HCT116 (cell line): Measurements from ENCODE around the gene OR52E4. TPM values are rescaled to one million over a fixed set of nuclear protein-coding genes. Genes with fewer than 3 reads are reported as not detected.

Source experiments
- ATAC-seq: fragments of 200-7000 bp; cut with Tn5 transposase; 2 replicates; pipeline ENCODE4 v1.9.1; 2020; ENCODE audit warnings: mild to moderate bottlenecking, moderate library complexity
- BruUV-seq: library from RNA; stranded (reverse); fragments of 400-500 nt; replicated peaks from 2 replicates; lab custom pipeline; 2021; lab: Mats Ljungman, UMichigan
- CTCF ChIA-PET: fragments of 300-600 bp; sonication (Branson Sonifier 250); formaldehyde crosslinking; loops from one replicate; lab custom pipeline; 2021; ENCODE audit warnings: antibody characterized with exemption; lab: Charles Lee
- POLR2A ChIA-PET: fragments of 300-600, 350-600 bp; sonication (Branson Sonifier 250); formaldehyde crosslinking; loops from one replicate; lab custom pipeline; 2021; ENCODE audit warnings: antibody characterized with exemption; lab: Charles Lee
- RAD21 ChIA-PET, 2 experiments: fragments of 300-600 bp; sonication (Branson Sonifier 250); formaldehyde crosslinking; loops; one replicate each; lab custom pipeline; 2023; ENCODE audit warnings: low total read pairs in 2 of 2; ENCODE audit not compliant: uncharacterized antibody in 2 of 2, unreplicated experiment in 2 of 2, low non-redundant PET in 1 of 2; lab: Charles Lee
- DNase-seq: peaks from one replicate; pipeline ENCODE4 v3.0.0-alpha.2; 2010; ENCODE audit warnings: low read depth, low spot score
- H2AFZ ChIP-seq: fragments of 200-600 bp; shearing (Covaris generic), sonication (generic); 2 replicates; pipeline ENCODE4 v1.6.1; 2017; ENCODE audit warnings: low read depth, mixed run types, mixed read lengths, antibody characterized with exemption, low read length; ENCODE audit not compliant: poor library complexity, severe bottlenecking
- H3K27ac ChIP-seq: 2 replicates; pipeline ENCODE4 v1.5.1; 2012; ENCODE audit warnings: low read depth, low read length
- H3K27me3 ChIP-seq: fragments of 200-600 bp; sonication (generic); 2 replicates; pipeline ENCODE4 v1.6.1; 2016; ENCODE audit warnings: mixed run types, low read length, mixed read lengths; ENCODE audit not compliant: insufficient read depth
- H3K36me3 ChIP-seq, 2 experiments: fragments of 200-500 bp in 1 of 2; fragments of 200-600 bp in 1 of 2; sonication (Bioruptor generic) in 1 of 2; sonication (generic) in 1 of 2; 2 replicates each; pipeline versions ENCODE4 v1.5.1 to v1.6.1; 2014 to 2016; ENCODE audit warnings: low read length in 2 of 2, inconsistent platforms in 1 of 2, mixed read lengths in 1 of 2, mixed run types in 1 of 2; ENCODE audit not compliant: insufficient read depth in 2 of 2, control insufficient read depth in 1 of 2
- H3K4me1 ChIP-seq, 2 experiments: fragments of 200-600 bp in 1 of 2; sonication (generic) in 1 of 2; 2 replicates each; pipeline versions ENCODE4 v1.5.1 to v1.6.1; 2012 to 2017; ENCODE audit warnings: low read length in 2 of 2, inconsistent platforms in 1 of 2, mild to moderate bottlenecking in 1 of 2, mixed read lengths in 1 of 2, mixed run types in 1 of 2, moderate library complexity in 1 of 2; ENCODE audit not compliant: insufficient read depth in 2 of 2, control insufficient read depth in 1 of 2
- H3K4me2 ChIP-seq: fragments of 200-600 bp; sonication (generic); 2 replicates; pipeline ENCODE4 v1.6.1; 2017; ENCODE audit warnings: mixed run types, low read length, mixed read lengths
- H3K4me3 ChIP-seq, 2 experiments: fragments of 200-600 bp in 1 of 2; sonication (generic) in 1 of 2; replicated peaks in 1 of 2; 2 replicates each; pipeline ENCODE4 v1.5.1; 2011 to 2016; ENCODE audit warnings: low read length in 2 of 2, control low read depth in 1 of 2, low read depth in 1 of 2, mild to moderate bottlenecking in 1 of 2, mixed read lengths in 1 of 2, mixed run types in 1 of 2
- H3K79me2 ChIP-seq: fragments of 200-600 bp; sonication (generic); 2 replicates; pipeline ENCODE4 v1.6.1; 2017; ENCODE audit warnings: mild to moderate bottlenecking, mixed run types, low read length, moderate library complexity, mixed read lengths; ENCODE audit not compliant: insufficient read depth
- H3K9ac ChIP-seq: fragments of 200-600 bp; sonication (generic); 2 replicates; pipeline ENCODE4 v1.6.1; 2016; ENCODE audit warnings: low read length, mixed read lengths
- H3K9me2 ChIP-seq: fragments of 200-600 bp; sonication (generic), shearing (Covaris generic); 2 replicates; pipeline ENCODE4 v1.6.1; 2017; ENCODE audit warnings: mixed run types, mild to moderate bottlenecking, moderate library complexity; ENCODE audit not compliant: insufficient read depth
- H3K9me3 ChIP-seq, 2 experiments: fragments of 200-500 bp in 1 of 2; fragments of 200-600 bp in 1 of 2; sonication (Bioruptor generic) in 1 of 2; sonication (generic) in 1 of 2; 2 replicates each; pipeline ENCODE4 v1.6.1; 2014 to 2017; ENCODE audit warnings: low read length in 2 of 2, mixed read lengths in 2 of 2, inconsistent platforms in 1 of 2, low read depth in 1 of 2, mild to moderate bottlenecking in 1 of 2, mixed run types in 1 of 2, moderate library complexity in 1 of 2; ENCODE audit not compliant: control insufficient read depth in 1 of 2, insufficient read depth in 1 of 2
- H4K20me1 ChIP-seq: fragments of 200-600 bp; sonication (generic), shearing (Covaris generic); 2 replicates; pipeline ENCODE4 v1.6.1; 2017; ENCODE audit warnings: mixed run types, mild to moderate bottlenecking, moderate library complexity; ENCODE audit not compliant: insufficient read depth
- ATF3 ChIP-seq: IDR thresholded peaks from 2 replicates; pipeline ENCODE4 v1.6.1; 2012
- CBX3 ChIP-seq: IDR thresholded peaks from 2 replicates; pipeline ENCODE4 v1.6.1; 2012; ENCODE audit warnings: low read depth
- CTCF ChIP-seq, 3 experiments: fragments of 200-600 bp in 1 of 3; sonication (generic) in 1 of 3; IDR thresholded peaks in 2 of 3; conservative IDR thresholded peaks in 1 of 3; 2 replicates each; pipeline ENCODE4 v1.5.1; 2012 to 2017; ENCODE audit warnings: low read depth in 2 of 3, low read length in 2 of 3, antibody characterized with exemption in 1 of 3, borderline replicate concordance in 1 of 3, control low read depth in 1 of 3, mild to moderate bottlenecking in 1 of 3, mixed read lengths in 1 of 3, mixed run types in 1 of 3, moderate library complexity in 1 of 3; ENCODE audit not compliant: insufficient read depth in 1 of 3
- ELF1 ChIP-seq: IDR thresholded peaks from 2 replicates; pipeline ENCODE4 v1.6.1; 2012; ENCODE audit warnings: low read depth, borderline replicate concordance
- EZH2phosphoT487 ChIP-seq: fragments of 200-600 bp; IDR thresholded peaks from 2 replicates; pipeline ENCODE4 v1.6.1; 2018; ENCODE audit warnings: antibody characterized with exemption, borderline replicate concordance
- POLR2A ChIP-seq: IDR thresholded peaks from 2 replicates; pipeline ENCODE4 v1.7.0; 2011; ENCODE audit warnings: borderline replicate concordance; ENCODE audit not compliant: insufficient read depth, insufficient read length; ENCODE audit errors: extremely low read depth
- RAD21 ChIP-seq: IDR thresholded peaks from 2 replicates; pipeline ENCODE4 v1.6.1; 2012; ENCODE audit warnings: low read depth, mild to moderate bottlenecking
- REST ChIP-seq: IDR thresholded peaks from 2 replicates; pipeline ENCODE4 v1.6.1; 2012; ENCODE audit warnings: low read depth
- SIN3A ChIP-seq: IDR thresholded peaks from 2 replicates; pipeline ENCODE4 v1.6.1; 2012; ENCODE audit warnings: low read depth
- YY1 ChIP-seq: IDR thresholded peaks from 2 replicates; pipeline ENCODE4 v1.6.1; 2011; ENCODE audit warnings: low read length, low read depth, moderate library complexity, mild to moderate bottlenecking; ENCODE audit not compliant: insufficient replicate concordance; ENCODE audit errors: extremely low read depth
- ZFX ChIP-seq: fragments of 450-650 bp; IDR thresholded peaks from 2 replicates; pipeline ENCODE4 v1.6.1; 2017
- intact Hi-C: fragments of 100-400 bp; cut with micrococcal nuclease; formaldehyde crosslinking; loops from 2 replicates; pipeline ENCODE4 v1.10.0; 2022
- total RNA-seq: library from RNA; stranded (reverse); gene quantifications from one replicate; pipeline ENCODE4 v1.2.1, GENCODE V29; 2021; ENCODE audit not compliant: unreplicated experiment

OR52E4 gene
- total RNA-seq, 1 experiment from 2014 or later, result not detected

- H3K4me3 ChIP-seq, result no peak overlapping the region
- peaks cover 37% of the 10 kb centered on the region for H3K27me3 ChIP-seq
- no peak overlapping the region for H3K4me2 ChIP-seq
- no TSS peak for BruUV-seq
- TF ChIP-seq EZH2phosphoT487, result no peak
- peak; percentile 59 for TF ChIP-seq RAD21
- peak; percentile 19 to 40 (median 37); a peak in 3 of 6 replicates for TF ChIP-seq CTCF (IDR thresholded peaks at IDR 0.05 in 2 of 3, conservative IDR thresholded peaks at IDR 0.05 in 1 of 3; ENCODE audit: borderline replicate concordance in 1 of 3, insufficient read depth in 1 of 3, low read depth in 2 of 3, low read length in 2 of 3)
- no peaks in the 10 kb centered on the region for H3K9me3 ChIP-seq
- H4K20me1 ChIP-seq, result no peaks in the 10 kb centered on the region
- ChIA-PET POLR2A (interaction anchor here (1.1 kb wide), 1 partner anchor 207 kb away, joined by 3 read pairs; the partner anchor contains the start of gene TRIM5), CTCF (interaction anchor here (0.6 to 1.8 kb wide), 19 partner anchors 9 to 1254 kb away, joined by 3 to 13 read pairs (median 4); partner anchors contain the start of genes OR51D1, OR52N2 and TRIM5), RAD21 (no interaction called here)
- H3K79me2 ChIP-seq, result no peaks in the 10 kb centered on the region
- H3K27ac ChIP-seq, result no peak overlapping the region
- DNase-seq, result no peak
- H3K4me1 ChIP-seq, result no peaks in the 10 kb centered on the region
- no peak overlapping the region for H3K9ac ChIP-seq
- no peaks in the 10 kb centered on the region for H3K36me3 ChIP-seq
- ATAC-seq, result peak; percentile 40
- H3K9me2 ChIP-seq, result no peaks in the 10 kb centered on the region
- H2AFZ ChIP-seq, result no peak overlapping the region
- intact Hi-C loops, result loop anchor here (10.0 kb wide), 1 partner anchor 1267 kb away; no protein-coding TSS in a partner anchor
Measured at GRCh38 chr11:5891216-5891800, 10.9 kb downstream of the OR52E4 start.

GRCh38 chr11:5892908-5893307, 12.5 kb downstream of the OR52E4 start, which contains the start of gene OR52E5:
OR52E5 (plus strand) TSS chr11:5893208; CDS start chr11:5900777, 7,569 bp downstream.
- Histone ChIP-seq H3K79me2 (no peaks in the 10 kb centered on the region), H3K9me2 (no peaks in the 10 kb centered on the region), H3K4me1 (no peaks in the 10 kb centered on the region), H4K20me1 (no peaks in the 10 kb centered on the region), H2AFZ (no peak within 1 kb of the TSS), H3K27ac (no peak within 1 kb of the TSS), H3K4me2 (no peak within 1 kb of the TSS), H3K4me3 (no peak within 1 kb of the TSS), H3K27me3 (peaks cover 40% of the 10 kb centered on the region), H3K9ac (no peak within 1 kb of the TSS), H3K9me3 (no peaks in the 10 kb centered on the region), H3K36me3 (no peaks in the 10 kb centered on the region)
- ATAC-seq (no peak), DNase-seq (no peak)
- ChIA-PET POLR2A (no interaction called here), RAD21 (no interaction called here), CTCF (no interaction called here)
- intact Hi-C loops, result loop anchor here (10.0 kb wide), 1 partner anchor 1268 kb away; no protein-coding TSS in a partner anchor
- no TSS peak for BruUV-seq
- TF ChIP-seq CBX3 (no peak), ZFX (no peak), REST (no peak), SIN3A (no peak), YY1 (no peak), POLR2A (no peak), ATF3 (no peak), ELF1 (no peak)
